Breast epithelium (tissue), 3 donors: ENCODE data around the gene FAM149B1.

Source experiments
- CTCF ChIP-seq, 3 donors: fragments of 450-650 bp; IDR thresholded peaks; one replicate each; pipeline ENCODE4 v1.5.1; 2016 to 2017; ENCODE audit warnings: antibody characterized with exemption in 3 of 3, mild to moderate bottlenecking in 3 of 3, moderate library complexity in 3 of 3
- POLR2A ChIP-seq: fragments of 450-650 bp; IDR thresholded peaks from one replicate; pipeline ENCODE4 v1.6.1; 2016; ENCODE audit warnings: antibody characterized with exemption, mild to moderate bottlenecking, moderate library complexity
- POLR2AphosphoS5 ChIP-seq, 3 donors: sonication (generic); formaldehyde crosslinking; IDR thresholded peaks; one replicate each; pipeline ENCODE4 v1.6.1; 2017; ENCODE audit warnings: antibody characterized with exemption in 3 of 3

GRCh38 chr10:73183667-73184281 is 15.9 kb downstream of the FAM149B1 start:
- TF ChIP-seq POLR2A: no peak
- no peak for TF ChIP-seq CTCF (IDR thresholded peaks at IDR 0.05)
- TF ChIP-seq POLR2AphosphoS5 (IDR thresholded peaks at IDR 0.05): no peak
